Psoas muscle (tissue), 8 donors: ENCODE data around the gene RGS5. TPM values are rescaled to one million over a fixed set of nuclear protein-coding genes. Genes with fewer than 3 reads are reported as not detected.

Source experiments
- ATAC-seq, 4 donors: fragments of 200-7000 bp; cut with Tn5 transposase; one replicate each; pipeline ENCODE4 v1.9.1; 2020; ENCODE audit warnings: moderate library complexity in 3 of 4, mild to moderate bottlenecking in 2 of 4
- DNase-seq, 2 donors: peaks; one replicate each; pipeline ENCODE4 v3.0.0-alpha.2; 2020
- H3K27ac ChIP-seq: fragments of 200-600 bp; one replicate; pipeline ENCODE4 v1.8.0; 2022
- H3K27me3 ChIP-seq, 3 donors: fragments of 200-600 bp in 1 of 3; one replicate each; pipeline versions ENCODE4 v1.6.1 to v1.8.0; 2013 to 2022; ENCODE audit warnings: low read length in 2 of 3, mild to moderate bottlenecking in 2 of 3, moderate library complexity in 1 of 3; ENCODE audit not compliant: insufficient read depth in 3 of 3
- H3K36me3 ChIP-seq, 2 donors: fragments of 200-600 bp in 1 of 2; one replicate each; pipeline versions ENCODE4 v1.6.1 to v1.8.0; 2013 to 2022; ENCODE audit warnings: low read depth in 1 of 2, mild to moderate bottlenecking in 1 of 2, moderate library complexity in 1 of 2; ENCODE audit not compliant: insufficient read depth in 1 of 2
- H3K4me1 ChIP-seq: fragments of 200-600 bp; one replicate; pipeline ENCODE4 v1.8.0; 2022
- H3K4me3 ChIP-seq: fragments of 200-600 bp; one replicate; pipeline ENCODE4 v1.8.0; 2022; ENCODE audit warnings: mild to moderate bottlenecking
- H3K9me3 ChIP-seq: fragments of 200-600 bp; one replicate; pipeline ENCODE4 v1.8.0; 2022
- WGBS, 3 donors: extraction: QIAGEN DNeasy Blood & Tissue Kit; methylation state at CpG; one replicate each; pipeline versions ENCODE4 v1.1.6 to v1.1.7; 2013; 5-methylcytosine and 5-hydroxymethylcytosine counted together
- intact Hi-C, 2 donors: fragments of 100-400 bp; cut with DNase I; formaldehyde crosslinking; loops; one replicate each; pipeline versions ENCODE4 v1.11.0 to v1.14.2; 2022
- polyA plus RNA-seq, 3 donors: library from polyadenylated mRNA; stranded (reverse); fragments of 200-250 nt; gene quantifications; one replicate each; pipeline ENCODE4 v1.2.3, GENCODE V29; 2013
- total RNA-seq, 4 donors: library from RNA; stranded (reverse); fragmentation: NEBNext Ultra II Directional in 2 of 4; extraction: Animal tissue kit (Norgen Biotek cat#: 25700) in 2 of 4; gene quantifications; one replicate each; pipeline versions ENCODE4 v1.2.1 to v1.2.4, GENCODE V29; 2021 to 2023
- TF ChIP-seq, protein P1 (sequence below): fragments of 200-600 bp; IDR thresholded peaks from one replicate; pipeline ENCODE4 v1.8.0; 2022; ENCODE audit warnings: antibody characterized with exemption
- donor health status: healthy with polysubstance abuse.
- donor health status: DM: no; HTN: no; CAD: no; lungs with moderate emphysema.
- donor health status: Bipolar disorder and iron deficiency.
- donor health status: healthy.
- donor health status: DM: yes; HTN: yes; CAD: no.
- donor health status: DM: no; HTN: no; CAD: no.
- donor health status: DM: no; HTN: no; CAD: no.
- donor health status: DM: yes; HTN: yes; CAD: no.

RGS5 gene
- total and polyA plus RNA-seq, 7 donors, result 31.0 to 313 (median 109) TPM

DNA sequence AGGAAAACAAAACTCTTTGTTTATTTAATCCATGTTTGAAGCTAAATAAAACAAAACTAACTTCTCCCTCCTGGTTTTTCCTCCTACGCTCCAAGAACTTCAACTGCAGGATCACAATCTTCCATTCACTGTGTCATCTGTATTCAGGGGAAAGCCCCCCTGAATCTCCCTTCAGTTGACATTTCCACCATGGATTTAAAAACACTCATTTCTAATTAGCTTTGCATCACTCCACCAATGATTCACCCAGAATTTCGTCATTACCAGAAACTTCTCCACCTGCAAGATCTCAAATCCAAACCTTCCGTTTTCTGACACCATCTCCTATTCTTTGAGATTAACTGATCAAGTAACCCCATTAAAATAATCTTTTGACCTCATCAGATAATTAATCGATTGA is 10.9 kb upstream of the RGS5 start:
- no peak for ATAC-seq
- TF ChIP-seq, protein P1, sequence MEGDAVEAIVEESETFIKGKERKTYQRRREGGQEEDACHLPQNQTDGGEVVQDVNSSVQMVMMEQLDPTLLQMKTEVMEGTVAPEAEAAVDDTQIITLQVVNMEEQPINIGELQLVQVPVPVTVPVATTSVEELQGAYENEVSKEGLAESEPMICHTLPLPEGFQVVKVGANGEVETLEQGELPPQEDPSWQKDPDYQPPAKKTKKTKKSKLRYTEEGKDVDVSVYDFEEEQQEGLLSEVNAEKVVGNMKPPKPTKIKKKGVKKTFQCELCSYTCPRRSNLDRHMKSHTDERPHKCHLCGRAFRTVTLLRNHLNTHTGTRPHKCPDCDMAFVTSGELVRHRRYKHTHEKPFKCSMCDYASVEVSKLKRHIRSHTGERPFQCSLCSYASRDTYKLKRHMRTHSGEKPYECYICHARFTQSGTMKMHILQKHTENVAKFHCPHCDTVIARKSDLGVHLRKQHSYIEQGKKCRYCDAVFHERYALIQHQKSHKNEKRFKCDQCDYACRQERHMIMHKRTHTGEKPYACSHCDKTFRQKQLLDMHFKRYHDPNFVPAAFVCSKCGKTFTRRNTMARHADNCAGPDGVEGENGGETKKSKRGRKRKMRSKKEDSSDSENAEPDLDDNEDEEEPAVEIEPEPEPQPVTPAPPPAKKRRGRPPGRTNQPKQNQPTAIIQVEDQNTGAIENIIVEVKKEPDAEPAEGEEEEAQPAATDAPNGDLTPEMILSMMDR, result no peak
- intact Hi-C loops, result no loop called here
- Histone ChIP-seq H3K4me3 (no peak overlapping the region), H3K36me3 (no peaks in the 10 kb centered on the region), H3K9me3 (no peaks in the 10 kb centered on the region), H3K27me3 (no peaks in the 10 kb centered on the region), H3K4me1 (no peaks in the 10 kb centered on the region), H3K27ac (no peak overlapping the region)
- DNase-seq, result no peak
- 86 to 92% (median 87%) methylated on average over 4 of the region's 4 CpGs for WGBS, 3 donors

DNA sequence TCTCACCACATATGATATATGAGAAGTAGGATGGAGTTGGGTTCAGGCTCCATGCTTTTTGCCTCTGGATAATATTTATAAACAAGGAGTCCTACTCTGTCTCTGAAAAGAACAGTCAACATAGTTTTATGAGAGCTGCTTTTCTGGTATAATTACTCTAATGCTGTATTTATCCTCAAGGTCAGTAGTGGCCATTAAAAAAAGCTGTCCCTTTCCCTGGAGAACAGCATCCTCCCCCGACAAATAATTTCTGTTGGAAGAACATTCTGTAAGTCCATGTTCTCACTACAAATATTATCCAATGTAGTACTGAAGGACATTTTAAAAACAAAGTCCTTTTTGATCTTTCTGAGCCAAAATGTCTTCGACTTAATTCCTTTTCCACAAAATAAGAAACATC is 9.0 kb upstream of the RGS5 start:
- no peak overlapping the region for H3K27ac ChIP-seq
- intact Hi-C loops, result no loop called here
- ATAC-seq, result no peak

DNA sequence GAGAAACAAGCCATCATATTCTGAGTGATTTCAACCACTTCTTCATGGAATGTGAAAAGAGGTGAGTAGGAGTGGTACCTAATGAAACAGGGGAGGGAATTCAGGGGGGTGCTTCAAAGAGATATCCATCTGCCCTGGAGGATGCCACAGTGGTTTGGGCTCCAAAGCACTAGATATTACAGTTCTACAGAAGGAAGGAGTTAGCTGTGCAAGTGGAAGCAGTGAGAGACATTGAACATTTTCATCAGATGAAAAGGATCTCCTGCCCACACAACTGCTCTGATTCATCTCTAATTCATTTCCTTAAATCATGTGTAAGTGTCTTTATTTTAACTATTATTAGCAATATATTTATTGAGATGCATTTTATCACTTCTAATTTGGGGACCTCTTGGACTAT is 2.8 kb upstream of the RGS5 start:
- intact Hi-C loops, result no loop called here
- H3K27me3 ChIP-seq, result peaks cover 0 to 3% (median 0%) of the 10 kb centered on the region in 3 donors
- no peaks in the 10 kb centered on the region for H3K9me3 ChIP-seq
- no peak overlapping the region for H3K4me3 ChIP-seq
- DNase-seq (no peak), ATAC-seq (no peak)
- no peak overlapping the region for H3K27ac ChIP-seq
- no peaks in the 10 kb centered on the region for H3K4me1 ChIP-seq
- no peaks in the 10 kb centered on the region for H3K36me3 ChIP-seq
- TF ChIP-seq, protein P1, result no peak

More for the DNA sequence above, 9.0 kb upstream of the RGS5 start:
- 79 to 84% (median 81%) methylated on average over 2 of the region's 2 CpGs for WGBS, 3 donors
- Histone ChIP-seq H3K27me3 (no peaks in the 10 kb centered on the region), H3K9me3 (no peaks in the 10 kb centered on the region), H3K36me3 (no peaks in the 10 kb centered on the region), H3K4me3 (no peak overlapping the region), H3K4me1 (no peaks in the 10 kb centered on the region)
- no peak for DNase-seq
- TF ChIP-seq, protein P1, result no peak

DNA sequence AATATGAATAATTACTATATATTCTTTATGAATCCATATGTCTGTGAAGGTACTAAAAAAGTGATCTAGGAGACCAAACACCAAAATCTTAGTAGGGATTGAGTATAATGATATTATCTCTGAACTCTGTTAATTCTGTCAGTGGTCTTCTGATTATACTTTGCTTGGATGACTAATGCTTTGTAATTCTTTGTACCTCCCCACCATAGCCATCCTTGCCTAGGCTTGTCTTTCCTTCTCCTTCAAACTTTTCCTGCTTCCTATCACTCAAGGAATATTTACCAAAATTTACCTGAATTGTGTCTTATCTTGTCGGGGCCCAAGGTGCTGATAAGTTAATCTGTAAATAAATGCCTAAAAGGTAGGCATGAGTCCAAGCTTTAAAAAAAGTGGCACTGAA is 845 bp upstream of the RGS5 start:
- Histone ChIP-seq H3K9me3 (no peaks in the 10 kb centered on the region), H3K4me1 (no peaks in the 10 kb centered on the region), H3K4me3 (no peak overlapping the region), H3K36me3 (no peaks in the 10 kb centered on the region), H3K27me3 (peaks cover 0 to 3% (median 0%) of the 10 kb centered on the region in 3 donors), H3K27ac (no peak overlapping the region)
- intact Hi-C loops, result no loop called here
- 83 to 87% (median 86%) methylated on average over 1 of the region's 1 CpG for WGBS, 3 donors
- ATAC-seq, result no peak
- TF ChIP-seq, protein P1, result no peak
- no peak for DNase-seq

DNA sequence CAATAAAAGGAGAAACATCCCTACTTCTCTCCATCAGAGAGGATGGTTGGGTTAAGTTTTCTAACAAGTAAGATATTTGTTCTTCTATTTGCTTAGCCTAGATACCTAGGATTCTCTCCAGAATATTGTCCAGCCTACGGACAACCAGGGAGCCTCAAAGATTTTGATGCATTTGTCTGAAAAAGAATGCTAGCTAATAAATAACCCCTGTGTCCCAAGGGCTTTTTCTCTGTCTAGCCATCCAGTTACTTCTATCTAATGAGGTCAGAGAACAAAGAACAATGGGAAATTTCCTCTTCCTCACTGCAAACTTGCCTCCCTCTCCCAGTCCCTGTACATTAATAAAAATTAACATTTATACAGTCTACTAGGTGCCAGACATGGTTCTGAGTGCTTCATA is 810 bp downstream of the RGS5 start:
- TF ChIP-seq, protein P1, result no peak
- no peak for DNase-seq
- Histone ChIP-seq H3K9me3 (no peaks in the 10 kb centered on the region), H3K4me3 (peak overlapping the region; percentile 47), H3K27ac (no peak overlapping the region), H3K4me1 (no peaks in the 10 kb centered on the region), H3K36me3 (no peaks in the 10 kb centered on the region), H3K27me3 (peaks cover 0 to 3% (median 0%) of the 10 kb centered on the region in 3 donors)
- no peak for ATAC-seq
- intact Hi-C loops, result no loop called here
- 44 to 61% (median 55%) methylated on average over 1 of the region's 1 CpG for WGBS, 3 donors
